ENCODE results near the gene LRRC74B. TPM values are rescaled to one million over a fixed set of nuclear protein-coding genes. Genes with fewer than 3 reads are reported as not detected.
A peak's percentile ranks its signal among the peaks of the same experiment; 100 is the strongest.
"Not testable (repeated sequence)": the region's sequence is repeated elsewhere in the genome, so short reads cannot be mapped to it uniquely, and the experiment has no call there.

LRRC74B gene
- total RNA-seq, 4 donors from 2014 or later, result not detected

DNA sequence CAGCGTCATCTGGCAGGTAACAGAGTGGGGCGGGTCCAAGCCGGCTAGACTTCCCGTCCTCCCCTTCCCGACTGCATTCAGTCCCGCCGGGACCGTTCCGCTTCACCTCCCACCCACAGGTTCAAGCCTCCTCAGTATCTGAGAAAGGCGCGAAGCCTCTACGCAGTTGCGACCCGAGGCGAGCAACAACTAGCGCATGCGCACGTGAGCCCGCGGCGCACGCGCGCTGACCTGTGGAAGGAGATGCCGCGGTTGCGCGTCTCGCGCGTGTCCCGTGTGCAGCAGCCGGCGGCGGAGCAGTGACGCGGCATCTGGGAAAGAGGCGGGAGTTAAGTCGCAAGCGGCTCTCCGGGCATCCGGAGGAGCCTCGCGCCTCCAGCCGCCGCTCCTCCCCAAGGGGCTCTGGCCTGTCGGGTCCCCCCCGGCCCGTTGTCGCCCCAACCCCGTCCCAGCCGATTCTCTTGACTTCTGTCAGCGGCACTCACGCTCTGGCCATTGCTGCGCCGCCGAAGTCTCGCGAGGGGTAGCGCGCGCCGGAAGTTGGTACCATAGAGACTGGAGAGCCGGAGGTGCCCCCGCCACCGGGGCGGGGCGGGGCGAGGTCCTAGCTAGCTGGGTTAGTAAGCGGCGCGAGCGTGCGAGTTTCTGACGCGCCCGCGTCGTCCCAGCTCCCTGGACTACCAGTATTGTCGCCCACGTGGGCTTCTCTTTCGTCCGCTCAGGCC, 44.0 kb upstream of the LRRC74B start, which contains the start of gene THAP7:
TSS of gene THAP7 (minus strand) at position 518 of the 725 bp plus-strand sequence. CDS start at position 311, 207 bp downstream.
- H3K27ac ChIP-seq, result peak within 1 kb of the TSS; percentile 98
- H3K36me3 ChIP-seq, result peaks cover 31% of the 10 kb centered on the region
- H3K4me1 ChIP-seq, result peaks cover 39% of the 10 kb centered on the region
- DNase-seq (ENCODE audit: low spot score in 2 of 2), result peak; percentile 97 to 98
- H3K9me3 ChIP-seq, result no peaks in the 10 kb centered on the region
- H3K27me3 ChIP-seq, result no peaks in the 10 kb centered on the region
- peak within 1 kb of the TSS; percentile 58 for H3K4me3 ChIP-seq
- TF ChIP-seq EP300 (IDR thresholded peaks at IDR 0.05) (no peak), POLR2AphosphoS5 (IDR thresholded peaks at IDR 0.05) (peak; percentile 15 to 81 (median 18)), POLR2A (IDR thresholded peaks at IDR 0.05) (peak; percentile 75 to 77)
- TF ChIP-seq, protein P1, sequence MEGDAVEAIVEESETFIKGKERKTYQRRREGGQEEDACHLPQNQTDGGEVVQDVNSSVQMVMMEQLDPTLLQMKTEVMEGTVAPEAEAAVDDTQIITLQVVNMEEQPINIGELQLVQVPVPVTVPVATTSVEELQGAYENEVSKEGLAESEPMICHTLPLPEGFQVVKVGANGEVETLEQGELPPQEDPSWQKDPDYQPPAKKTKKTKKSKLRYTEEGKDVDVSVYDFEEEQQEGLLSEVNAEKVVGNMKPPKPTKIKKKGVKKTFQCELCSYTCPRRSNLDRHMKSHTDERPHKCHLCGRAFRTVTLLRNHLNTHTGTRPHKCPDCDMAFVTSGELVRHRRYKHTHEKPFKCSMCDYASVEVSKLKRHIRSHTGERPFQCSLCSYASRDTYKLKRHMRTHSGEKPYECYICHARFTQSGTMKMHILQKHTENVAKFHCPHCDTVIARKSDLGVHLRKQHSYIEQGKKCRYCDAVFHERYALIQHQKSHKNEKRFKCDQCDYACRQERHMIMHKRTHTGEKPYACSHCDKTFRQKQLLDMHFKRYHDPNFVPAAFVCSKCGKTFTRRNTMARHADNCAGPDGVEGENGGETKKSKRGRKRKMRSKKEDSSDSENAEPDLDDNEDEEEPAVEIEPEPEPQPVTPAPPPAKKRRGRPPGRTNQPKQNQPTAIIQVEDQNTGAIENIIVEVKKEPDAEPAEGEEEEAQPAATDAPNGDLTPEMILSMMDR (IDR thresholded peaks at IDR 0.05), result no peak
- under 1% methylated on average over 36 of the region's 83 CpGs for WGBS

DNA sequence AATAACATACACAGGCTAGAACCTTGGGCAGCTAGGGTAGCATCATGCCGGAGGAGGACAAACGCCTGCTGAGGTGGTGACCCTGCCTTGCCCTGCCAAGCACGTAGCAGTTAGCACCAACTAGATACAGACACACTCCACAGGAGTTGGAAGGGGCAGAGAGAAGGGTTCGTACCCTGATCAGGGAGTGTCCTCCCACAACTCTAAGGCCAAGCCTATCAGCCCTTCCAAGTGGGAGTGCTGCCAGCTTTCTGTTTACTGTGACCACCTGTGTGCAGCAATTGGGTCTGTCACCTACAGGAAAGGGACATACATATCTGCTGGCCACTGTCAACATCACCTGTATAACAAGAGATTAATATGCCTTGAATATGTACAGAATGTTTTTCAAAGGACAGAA, 42.0 kb upstream of the LRRC74B start:
- Histone ChIP-seq H3K9me3 (no peaks in the 10 kb centered on the region), H3K27me3 (no peaks in the 10 kb centered on the region), H3K27ac (no peak overlapping the region), H3K4me3 (no peak overlapping the region), H3K36me3 (peaks cover 13% of the 10 kb centered on the region), H3K4me1 (peaks cover 39% of the 10 kb centered on the region)
- WGBS, result 79% methylated on average over 4 of the region's 4 CpGs
- DNase-seq (ENCODE audit: low spot score in 2 of 2), result no peak
- no peak for TF ChIP-seq POLR2AphosphoS5 (IDR thresholded peaks at IDR 0.05)
- no peak for TF ChIP-seq POLR2A (IDR thresholded peaks at IDR 0.05)
- TF ChIP-seq EP300 (IDR thresholded peaks at IDR 0.05), result no peak
- TF ChIP-seq, protein P1 (IDR thresholded peaks at IDR 0.05), result no peak

DNA sequence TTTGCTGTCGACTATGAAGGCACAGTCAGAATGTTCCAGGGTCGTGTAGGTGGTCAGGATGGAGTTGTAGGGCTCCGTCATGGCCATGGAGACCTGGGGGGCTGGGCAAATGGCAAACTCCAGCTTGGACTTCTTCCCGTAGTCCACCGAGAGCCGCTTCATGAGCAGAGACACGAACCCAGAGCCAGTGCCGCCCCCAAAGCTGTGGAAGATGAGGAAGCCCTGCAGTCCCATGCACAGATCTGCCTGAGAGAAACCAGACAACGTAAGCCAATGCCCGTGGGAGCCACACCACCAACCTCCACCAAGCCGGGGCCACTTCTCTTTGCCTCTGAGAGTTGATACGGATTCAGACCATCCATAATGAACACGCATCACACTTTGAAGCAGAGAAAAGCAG, 36.5 kb upstream of the LRRC74B start:
- H3K9me3 ChIP-seq; H3K36me3 ChIP-seq; H3K27ac ChIP-seq; H3K4me1 ChIP-seq; H3K4me3 ChIP-seq; DNase-seq (ENCODE audit: low spot score in 2 of 2); H3K27me3 ChIP-seq: not testable (repeated sequence)
- WGBS, result 83% methylated on average over 9 of the region's 13 CpGs

DNA sequence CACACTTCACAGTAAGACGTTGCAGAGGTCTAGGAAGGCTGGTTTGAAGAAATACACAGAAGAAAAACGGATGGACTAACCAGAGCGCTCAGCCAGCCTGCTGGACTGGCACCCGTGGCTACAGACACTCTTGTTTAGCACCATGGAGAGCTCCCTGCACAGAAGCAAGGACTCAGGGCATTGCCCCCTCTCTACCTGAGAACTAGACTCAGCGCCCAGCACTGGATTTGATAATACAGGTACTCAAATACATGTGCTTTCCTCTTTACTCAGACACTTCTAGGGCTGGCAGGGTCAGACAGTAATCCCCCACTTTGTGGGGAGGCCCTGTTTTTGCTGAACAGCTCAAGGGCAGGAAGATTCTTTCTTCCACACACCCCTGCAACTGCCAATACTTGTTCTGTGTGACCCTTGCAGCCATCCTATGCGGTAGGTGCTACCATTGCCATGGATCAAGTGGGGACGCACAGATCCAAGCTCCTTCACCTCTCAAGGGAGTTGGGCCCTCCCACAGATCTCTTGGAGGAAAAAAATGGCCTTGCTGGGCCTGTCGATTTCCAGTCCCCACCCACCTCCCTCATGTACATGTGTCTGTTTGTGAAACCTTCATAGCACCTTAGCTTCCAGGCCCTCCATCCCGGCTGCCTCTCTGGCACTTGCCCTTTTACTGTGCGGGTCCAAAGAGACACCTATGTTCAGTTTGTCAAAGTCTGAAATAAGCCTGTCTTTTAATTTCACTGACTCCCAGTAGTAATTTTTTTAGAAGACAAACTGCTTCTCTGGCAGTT, 35.9 kb upstream of the LRRC74B start:
- Histone ChIP-seq H3K27ac (no peak overlapping the region), H3K9me3 (no peaks in the 10 kb centered on the region), H3K4me3 (no peak overlapping the region), H3K36me3 (no peaks in the 10 kb centered on the region), H3K27me3 (no peaks in the 10 kb centered on the region), H3K4me1 (peaks cover 13% of the 10 kb centered on the region)
- TF ChIP-seq EP300 (IDR thresholded peaks at IDR 0.05) (no peak), POLR2AphosphoS5 (IDR thresholded peaks at IDR 0.05) (no peak), POLR2A (IDR thresholded peaks at IDR 0.05) (no peak)
- TF ChIP-seq, protein P1 (IDR thresholded peaks at IDR 0.05), result no peak
- 41% methylated on average over 6 of the region's 10 CpGs for WGBS
- DNase-seq (ENCODE audit: low spot score in 2 of 2), result no peak

DNA sequence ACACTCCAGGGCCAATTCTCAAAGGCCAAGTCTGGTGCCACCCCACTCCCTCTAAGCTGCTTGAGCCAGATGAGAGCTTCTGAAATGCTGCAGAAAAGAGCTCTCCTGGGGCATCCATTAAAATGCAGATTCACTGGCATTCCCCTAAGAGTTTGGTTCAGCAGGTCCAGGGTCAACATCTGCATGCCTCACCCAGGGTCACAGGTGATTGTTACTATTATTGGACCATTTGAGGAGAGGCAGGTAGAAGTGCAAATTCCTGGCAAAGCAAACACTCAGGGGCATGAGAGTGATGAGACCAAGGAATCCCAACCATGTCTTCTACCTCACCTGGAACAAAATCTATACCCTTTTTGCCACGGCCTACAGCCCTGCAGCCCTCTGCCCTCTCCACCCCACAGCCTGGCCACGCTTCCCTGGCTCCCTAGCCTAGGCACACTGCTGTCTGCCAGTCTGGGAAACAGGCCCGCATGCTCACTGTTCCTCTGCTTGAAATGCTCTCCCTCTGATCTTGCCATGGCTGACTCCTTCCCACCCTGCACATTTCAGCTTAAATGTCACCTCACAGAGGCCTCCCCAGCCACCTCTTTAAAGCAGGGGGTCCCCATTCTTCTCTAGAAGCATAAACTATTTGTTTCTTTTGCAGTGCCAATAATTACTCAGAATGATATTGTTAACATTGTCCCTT, 35.2 kb upstream of the LRRC74B start:
- 96% methylated on average over 3 of the region's 3 CpGs for WGBS
- TF ChIP-seq POLR2AphosphoS5 (IDR thresholded peaks at IDR 0.05) (no peak), POLR2A (IDR thresholded peaks at IDR 0.05) (no peak), EP300 (IDR thresholded peaks at IDR 0.05) (no peak)
- TF ChIP-seq, protein P1 (IDR thresholded peaks at IDR 0.05), result no peak
- H3K9me3 ChIP-seq, result no peaks in the 10 kb centered on the region
- H3K4me3 ChIP-seq, result no peak overlapping the region
- no peak for DNase-seq (ENCODE audit: low spot score in 2 of 2)
- no peak overlapping the region for H3K27ac ChIP-seq
- H3K4me1 ChIP-seq, result peaks cover 20% of the 10 kb centered on the region
- no peaks in the 10 kb centered on the region for H3K27me3 ChIP-seq
- no peaks in the 10 kb centered on the region for H3K36me3 ChIP-seq

Data from suprapubic skin (tissue), 4 donors.